ENCODE results near the gene DNAH10.

Gene DNAH10

DNA sequence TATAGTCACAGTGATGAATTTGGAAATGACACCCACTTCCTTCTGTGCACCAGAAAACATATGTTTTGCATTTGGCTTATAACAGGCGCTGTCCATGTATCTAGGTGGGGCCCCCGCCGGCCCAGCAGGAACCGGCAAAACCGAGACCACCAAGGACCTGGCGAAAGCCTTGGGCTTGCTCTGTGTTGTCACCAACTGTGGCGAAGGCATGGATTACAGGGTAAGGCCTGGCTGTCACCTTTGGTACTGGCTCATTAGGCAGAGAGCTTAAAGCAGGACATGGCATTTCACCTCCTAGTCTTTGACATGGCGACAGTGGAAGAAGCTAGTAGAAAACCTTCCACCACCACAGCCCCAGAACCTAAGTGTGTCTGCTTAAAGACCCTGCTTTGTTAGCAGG, 85.8 kb downstream of the DNAH10 start:
- FAIRE-seq = no peak

DNA sequence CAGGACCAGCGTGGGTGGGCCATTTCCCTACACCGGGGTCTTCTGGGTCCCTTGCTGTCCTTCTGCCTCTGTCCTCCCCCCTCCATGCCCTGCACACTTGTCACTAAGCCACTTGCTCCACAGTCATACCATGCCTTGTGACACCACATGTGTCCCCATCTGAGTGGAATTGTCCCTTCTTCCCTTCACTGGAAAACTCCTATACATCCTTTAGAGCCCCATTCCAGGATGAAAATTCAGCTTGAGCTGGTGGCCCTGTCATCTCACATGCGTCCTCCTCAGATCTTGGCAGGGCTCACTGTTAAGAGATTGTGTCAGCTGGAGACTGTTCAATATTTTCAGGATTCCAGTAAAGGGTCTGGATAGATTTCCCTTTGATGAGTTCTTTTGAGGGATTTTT, 87.4 kb downstream of the DNAH10 start:
- no peak for FAIRE-seq

DNA sequence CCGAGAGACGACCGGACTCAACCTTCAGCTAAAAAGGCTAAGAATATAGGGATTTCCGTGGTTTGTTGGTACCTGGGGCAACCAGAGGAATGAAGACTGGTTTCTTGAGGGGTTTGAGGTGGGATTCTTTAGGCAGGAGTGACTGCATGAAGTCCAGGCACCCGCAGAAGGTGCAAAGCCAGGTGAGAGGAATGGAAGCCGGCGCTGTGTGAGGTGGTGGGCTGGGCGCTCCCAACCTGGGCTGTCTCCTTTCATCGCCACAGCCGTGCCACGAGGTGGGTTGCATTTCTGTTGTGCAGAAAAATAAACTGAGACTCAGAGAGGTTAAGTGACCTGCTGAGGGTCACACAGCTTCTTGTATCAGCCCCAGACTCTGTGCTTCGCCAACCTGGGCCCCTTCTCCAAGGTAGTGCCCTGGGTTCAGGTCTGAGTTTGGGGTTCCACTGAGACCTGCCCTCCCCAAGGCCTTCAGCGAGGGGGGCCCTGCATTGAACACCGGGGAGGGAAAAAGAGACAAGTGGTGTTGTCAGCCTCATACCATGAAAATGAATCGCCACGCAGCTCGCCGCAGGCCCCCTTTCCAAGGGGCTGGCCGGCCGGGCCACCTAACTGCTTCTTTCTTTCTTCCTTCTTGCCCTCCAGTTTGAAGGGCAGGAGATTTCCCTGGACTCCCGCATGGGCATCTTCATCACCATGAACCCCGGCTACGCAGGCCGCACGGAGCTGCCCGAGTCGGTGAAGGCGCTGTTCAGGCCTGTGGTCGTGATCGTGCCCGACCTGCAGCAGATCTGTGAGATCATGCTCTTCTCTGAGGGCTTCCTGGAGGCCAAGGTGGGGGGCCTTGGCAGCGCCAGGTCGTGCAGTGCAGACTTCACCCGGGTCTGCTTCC, 88.4 kb downstream of the DNAH10 start:
- FAIRE-seq = no peak

DNA sequence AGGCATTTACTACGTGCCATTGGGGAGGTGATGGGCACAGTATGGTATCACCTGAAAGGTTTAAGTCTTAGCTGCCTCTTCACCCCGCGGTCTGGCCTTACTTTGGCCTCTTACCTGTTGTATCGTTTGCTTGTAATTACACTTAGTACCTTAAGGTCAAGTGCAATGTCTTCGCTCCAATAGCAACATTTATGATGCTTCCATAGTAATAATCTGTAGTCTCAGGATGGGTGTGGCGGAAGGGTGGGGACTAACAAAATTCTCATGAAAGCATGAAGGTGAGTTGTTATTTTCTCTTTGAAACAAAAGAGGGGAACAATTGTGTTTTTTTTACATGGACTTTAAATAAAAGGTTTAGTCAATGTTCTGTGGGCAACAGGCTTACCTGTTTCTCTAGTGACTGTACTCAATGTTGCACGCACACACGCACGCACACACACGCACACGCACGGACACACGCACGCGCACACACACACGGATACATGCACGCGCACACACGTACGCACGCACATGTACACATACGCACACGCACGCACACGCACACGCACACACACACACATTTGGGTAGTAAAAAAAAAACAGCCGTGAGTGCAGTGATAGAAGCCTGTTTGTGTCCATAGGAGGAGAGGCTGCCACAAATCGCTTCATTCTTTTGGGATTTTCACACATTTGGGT, 91.4 kb downstream of the DNAH10 start:
- FAIRE-seq = no peak

DNA sequence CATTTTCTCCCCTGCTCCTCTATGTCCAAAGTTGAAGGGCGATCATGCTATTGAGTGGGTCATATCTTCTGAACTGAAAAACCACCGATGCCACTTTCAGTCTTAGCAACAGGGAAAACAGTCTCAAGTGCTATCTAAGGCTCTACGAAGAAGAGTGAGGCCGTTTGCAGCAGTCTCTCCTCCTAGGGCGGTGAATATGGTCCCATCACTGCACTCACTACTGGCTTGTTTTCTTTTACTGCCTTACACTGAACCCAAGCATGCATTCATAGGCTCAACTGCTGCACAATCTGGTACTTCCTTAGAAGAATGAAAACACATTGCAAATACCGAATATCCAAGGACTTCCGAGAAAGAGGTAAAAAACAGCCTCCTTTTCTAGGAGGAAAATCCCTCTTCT, 92.1 kb downstream of the DNAH10 start:
- FAIRE-seq = no peak

DNA sequence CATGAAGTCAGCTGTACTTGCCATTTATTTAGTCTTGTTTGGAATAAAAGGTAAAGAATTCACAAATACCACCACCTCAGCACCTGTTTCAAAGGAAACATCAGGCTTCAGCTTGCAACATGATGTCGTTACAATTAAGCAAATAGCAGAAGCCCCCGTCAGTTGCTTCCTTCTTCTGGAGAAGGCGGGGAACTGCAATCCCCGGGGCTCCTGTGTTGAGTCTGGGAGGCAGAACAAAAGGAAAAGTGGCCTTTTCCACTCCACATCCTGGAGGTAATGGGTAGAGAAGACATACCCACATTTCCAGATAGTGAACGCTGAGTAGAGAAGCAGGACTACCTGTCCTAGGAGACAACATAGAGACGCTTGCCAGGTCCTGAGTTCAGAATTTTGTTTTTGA, 92.8 kb downstream of the DNAH10 start:
- no peak for FAIRE-seq

DNA sequence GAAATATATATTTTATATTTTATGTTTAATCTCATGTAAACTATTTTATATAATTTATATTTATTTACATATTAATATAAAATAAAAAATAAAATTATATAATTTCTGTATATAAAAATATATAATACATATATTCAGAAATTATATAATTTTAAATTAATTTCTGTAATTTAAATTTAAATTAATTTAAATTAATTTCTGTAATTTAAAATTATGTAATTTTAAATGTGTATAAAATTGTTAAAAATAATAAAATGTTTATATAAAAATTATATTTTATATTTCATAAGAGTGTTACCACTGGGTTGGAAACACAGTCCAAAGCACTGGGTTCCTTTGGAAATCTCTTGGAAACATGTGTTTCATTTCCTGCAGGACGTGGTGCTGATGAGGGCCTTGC, 94.6 kb downstream of the DNAH10 start:
- FAIRE-seq = peak; percentile 98

DNA sequence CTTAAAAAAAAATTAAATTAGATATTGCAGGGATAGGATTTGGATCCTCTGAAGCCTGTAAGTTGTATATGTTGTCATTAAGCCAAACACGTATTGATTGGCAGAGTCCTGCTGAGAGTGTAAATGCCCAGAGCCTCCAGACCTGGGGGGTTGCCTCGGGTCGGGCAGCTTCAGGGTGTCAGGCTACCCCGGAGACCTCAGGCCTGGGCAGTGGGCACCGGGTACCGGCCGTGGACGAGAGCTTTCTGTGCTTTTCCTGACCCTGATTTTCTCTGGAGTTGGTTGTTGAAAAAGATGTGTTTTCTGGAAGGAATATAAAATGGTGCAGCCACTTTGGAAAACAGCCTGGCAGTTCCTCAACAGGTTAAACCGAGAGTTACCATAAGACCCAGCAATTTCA, 96.1 kb downstream of the DNAH10 start:
- no peak for FAIRE-seq

DNA sequence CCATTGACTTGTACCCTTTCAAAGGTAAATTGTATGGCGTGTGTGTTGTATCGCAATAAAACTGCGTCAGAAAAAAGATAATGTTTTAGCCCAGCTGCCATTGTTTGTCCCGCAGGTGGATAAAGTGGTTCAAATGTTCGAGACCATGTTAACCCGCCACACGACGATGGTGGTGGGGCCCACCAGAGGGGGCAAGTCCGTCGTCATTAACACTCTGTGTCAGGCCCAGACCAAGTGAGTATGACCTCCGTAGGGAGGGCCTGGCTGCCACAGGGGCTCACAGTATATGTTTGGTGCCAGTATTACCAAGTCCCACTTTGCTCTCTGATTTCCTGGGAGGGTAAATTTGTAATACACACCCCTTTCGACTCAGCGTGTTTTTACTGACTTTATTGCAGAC, 96.9 kb downstream of the DNAH10 start:
- FAIRE-seq = no peak

DNA sequence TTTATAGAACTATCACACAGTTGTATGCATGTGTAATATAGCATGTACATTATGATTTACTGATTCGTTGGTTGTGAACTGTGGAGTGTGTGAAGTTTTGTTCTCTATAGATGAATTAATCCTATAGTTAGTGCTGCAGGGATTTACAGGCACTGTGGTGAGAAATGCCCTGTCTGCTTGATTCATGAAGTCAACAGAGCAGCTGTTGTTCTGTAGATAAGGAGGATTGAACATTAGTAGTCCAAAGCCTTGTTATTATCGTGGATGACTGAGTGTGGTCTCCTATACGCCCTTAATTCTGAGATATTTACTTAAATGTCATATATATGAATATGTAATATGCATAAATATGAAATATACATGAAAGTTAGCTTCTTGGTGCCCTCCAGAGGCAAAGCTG, 98.3 kb downstream of the DNAH10 start:
- FAIRE-seq = no peak

DNA sequence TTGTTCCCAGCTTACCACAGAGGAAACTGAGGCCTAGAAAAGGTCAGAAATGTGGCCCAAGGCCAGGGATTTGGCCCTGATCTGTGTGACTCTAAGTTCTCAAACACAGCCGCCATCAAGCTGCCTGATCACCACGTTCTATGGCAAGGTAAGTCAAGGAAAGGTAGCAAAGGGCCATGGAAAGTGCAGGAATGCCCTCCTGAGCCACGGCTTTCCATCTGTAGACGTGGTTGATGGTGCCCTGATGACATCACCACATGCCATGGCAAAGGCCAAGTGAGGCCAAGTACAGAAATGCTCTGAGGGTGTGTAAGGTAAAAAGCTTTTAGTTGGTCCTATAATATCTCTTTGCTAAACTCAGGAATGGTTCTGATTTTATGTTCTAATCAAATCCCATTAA, 99.3 kb downstream of the DNAH10 start:
- no peak for FAIRE-seq

DNA sequence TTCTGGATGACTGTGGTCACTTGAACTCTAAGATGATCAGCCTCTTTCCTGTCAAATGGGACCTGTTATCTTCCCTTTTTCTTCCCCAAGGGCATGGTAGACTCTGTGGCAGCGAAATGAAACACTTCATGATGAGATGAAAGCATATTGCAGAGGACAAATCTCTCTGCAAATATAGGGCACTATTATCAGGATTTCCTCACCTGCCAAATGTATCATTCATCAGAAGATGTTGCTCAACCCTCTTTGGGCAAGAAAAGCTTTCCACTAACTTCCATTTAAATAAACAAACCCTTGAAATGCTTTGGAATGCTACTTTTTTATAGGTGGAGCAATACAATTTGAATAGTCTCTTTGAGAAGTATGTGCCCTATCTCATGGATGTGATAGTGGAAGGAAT, 105.0 kb downstream of the DNAH10 start:
- FAIRE-seq = no peak

DNA sequence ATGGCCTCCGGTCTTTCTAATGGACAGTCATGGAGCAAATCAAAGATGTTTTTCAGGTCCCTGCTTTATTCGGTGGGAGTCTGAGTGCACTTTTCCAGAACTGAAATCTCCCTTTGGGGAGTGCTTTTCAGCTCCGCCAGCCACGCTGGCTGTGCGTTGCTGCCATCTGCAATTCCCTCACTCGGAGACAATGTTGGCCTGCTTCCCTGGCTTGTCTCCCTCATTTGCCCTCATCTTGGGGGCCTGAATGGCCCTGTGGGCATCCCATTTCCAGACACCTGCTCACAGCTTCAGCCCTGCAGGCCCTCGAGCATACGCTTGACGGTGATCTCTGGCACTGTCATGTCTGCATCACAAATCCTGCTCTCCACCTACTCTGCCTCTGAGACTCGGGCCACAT, 106.7 kb downstream of the DNAH10 start:
- FAIRE-seq = no peak

DNA sequence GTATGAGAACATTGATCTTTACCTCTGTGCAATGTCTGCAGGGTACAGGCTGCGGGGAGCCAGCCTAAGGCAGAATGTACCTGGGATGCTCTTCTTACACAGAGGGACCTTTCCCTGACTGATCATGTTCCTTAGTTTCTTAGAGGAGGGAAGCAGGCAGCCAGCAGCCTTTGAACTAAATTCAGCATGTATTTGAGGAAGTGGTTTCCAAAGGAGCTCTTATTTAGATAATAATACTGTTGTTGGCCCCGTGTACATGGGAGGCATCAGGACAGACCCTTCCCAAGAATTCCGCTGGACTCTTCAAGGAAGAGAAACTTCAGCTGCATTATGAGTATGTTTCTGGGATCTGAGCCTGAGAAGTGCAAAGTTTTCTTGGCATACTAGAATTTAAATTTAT, 111.7 kb downstream of the DNAH10 start:
- no peak for FAIRE-seq

DNA sequence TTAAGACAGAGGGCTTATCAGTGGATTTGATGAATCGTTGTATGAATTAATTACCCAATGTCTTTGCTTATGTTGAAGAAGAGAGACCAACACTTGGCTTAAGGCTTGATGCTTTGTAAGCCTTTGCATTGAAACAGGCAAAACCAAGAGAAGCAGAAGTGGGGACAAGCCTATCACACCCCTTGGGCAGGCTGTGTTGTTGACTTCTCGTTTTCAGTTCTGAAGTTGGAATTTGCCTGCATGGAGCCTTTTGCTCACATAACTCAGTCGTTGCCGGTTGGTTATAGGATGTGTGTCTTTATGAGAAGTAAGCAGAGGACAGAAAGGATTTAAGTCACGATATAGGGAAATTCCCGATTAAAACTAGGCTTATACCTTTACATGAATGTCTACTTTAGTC, 115.9 kb downstream of the DNAH10 start:
- no peak for FAIRE-seq

DNA sequence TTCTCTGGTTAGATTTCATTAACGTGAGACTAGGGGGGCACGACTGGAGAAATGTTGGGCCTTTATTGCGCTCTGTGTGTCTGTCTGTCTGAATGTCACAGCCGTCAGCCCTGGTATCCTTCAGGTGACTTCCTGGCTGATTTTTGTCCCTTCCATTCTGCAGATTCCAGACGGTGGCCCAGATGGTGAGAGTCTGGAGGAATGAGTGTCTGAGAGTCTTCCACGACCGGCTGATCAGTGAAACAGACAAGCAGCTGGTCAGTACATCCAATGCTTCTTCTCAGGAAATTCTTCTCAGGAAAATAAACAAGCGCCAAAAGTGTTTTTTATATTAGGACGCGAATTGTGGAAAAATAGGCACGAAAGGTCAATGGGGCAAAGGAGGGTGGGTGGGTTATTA, 117.0 kb downstream of the DNAH10 start:
- FAIRE-seq = no peak

DNA sequence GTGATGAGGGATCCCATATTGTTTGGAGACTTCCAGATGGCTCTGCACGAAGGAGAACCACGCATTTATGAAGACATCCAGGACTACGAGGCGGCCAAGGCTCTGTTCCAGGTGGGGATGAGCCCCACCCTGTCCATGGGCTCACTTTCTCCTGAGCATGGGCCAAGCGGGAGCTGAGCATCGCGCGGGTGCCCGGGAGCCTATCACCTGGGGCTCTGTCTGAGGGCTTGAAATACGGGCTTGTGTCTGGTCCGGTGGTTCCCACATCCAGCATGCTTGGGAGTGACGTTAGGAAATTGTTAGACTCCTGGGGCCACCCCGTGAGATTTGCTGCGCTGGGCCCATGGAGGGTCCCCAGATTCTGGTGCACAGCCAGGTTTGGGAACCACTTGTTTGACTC, 117.6 kb downstream of the DNAH10 start:
- no peak for FAIRE-seq

DNA sequence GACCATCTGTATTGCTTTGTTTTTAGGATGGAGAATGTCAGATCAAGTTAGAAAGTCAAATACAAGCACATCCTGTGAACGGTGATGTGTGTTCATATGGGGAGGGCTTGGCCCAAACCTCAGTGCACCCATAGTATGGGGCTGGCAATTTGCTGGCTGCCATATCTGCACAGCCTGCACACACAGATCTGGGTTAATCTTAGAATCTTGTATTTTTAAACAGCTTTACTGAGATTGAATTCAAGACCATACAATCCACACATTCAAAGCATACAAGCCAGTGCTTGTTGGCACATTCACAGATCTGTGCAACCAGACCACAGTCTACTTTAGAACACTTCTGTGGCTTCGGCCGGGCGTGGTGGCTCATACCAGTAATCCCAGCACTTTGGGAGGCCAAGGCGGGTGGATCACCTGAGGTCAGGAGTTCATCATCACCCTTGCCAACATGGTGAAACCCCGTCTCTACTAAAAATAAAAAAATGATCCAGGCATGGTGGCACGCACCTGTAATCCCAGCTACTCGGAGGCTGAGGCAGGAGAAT, 120.1 kb downstream of the DNAH10 start:
- FAIRE-seq = no peak

DNA sequence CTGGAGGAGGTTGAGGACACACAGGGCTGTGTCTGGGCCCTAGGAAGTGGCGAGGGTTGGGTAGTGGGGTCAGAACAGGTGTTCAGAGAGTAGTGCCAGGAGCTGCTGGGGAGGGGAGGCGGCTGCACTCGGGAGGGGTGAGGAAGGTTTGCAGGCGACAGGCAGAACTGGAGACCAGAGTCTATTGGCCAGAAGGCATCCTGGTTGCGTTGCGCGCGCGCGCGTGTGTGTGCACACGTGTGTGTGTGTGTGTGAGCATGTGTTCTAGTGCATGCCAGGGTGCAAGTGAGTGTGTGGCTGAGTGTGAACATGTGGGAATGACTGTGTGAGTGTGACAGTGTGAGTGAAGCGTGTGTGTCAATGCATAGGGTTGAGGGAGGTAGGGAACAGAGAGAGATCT, 124.2 kb downstream of the DNAH10 start:
- no peak for FAIRE-seq

DNA sequence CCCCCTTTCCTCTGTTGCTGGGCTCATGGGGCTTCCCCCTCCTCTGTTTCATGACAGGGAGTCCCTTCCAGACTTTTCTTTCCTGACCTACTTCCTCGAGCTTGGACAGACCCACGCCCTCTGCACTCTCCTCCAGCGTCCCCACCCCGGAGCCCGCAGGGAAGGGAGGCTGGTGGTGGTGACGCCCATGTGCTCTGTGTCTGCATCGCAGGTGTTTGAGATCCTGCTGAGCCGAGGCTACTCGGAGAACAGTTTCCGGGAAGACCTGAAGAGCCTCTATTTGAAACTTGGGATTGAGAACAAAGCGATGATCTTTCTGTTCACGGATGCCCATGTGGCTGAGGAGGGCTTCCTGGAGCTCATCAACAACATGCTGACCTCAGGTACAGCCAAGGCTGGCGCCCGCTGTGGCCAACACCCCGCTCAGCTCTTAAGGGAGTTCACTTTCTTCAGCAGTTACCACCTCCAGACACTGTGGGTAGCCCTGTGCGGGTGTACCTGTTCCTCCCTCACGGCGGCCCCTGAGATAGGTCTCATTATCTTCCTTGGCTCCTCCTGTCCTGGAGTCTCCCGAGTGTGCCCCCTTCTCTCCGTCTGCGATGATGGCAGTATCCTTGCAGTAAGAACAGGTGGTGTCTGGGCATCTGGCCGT, 125.0 kb downstream of the DNAH10 start:
- no peak for FAIRE-seq

DNA sequence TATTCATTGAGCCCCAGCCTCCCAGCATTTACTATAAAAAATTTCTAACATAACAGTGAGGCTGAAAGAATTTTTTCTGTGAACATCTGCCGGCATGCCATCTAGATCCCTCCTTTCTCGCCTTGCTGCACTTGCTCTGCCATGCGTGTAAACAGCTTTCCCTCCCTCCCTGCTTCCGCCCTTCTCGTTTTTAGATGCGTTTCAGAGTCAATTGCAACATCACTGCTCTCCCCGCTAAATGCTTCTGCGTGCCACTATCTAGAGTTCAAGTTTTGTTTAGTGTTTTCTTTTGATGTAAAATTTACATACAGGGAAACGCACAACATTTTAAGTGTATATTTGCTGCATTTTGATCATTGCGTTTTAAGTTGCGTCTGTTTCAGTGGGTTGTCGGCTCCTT, 126.9 kb downstream of the DNAH10 start:
- FAIRE-seq = no peak

DNA sequence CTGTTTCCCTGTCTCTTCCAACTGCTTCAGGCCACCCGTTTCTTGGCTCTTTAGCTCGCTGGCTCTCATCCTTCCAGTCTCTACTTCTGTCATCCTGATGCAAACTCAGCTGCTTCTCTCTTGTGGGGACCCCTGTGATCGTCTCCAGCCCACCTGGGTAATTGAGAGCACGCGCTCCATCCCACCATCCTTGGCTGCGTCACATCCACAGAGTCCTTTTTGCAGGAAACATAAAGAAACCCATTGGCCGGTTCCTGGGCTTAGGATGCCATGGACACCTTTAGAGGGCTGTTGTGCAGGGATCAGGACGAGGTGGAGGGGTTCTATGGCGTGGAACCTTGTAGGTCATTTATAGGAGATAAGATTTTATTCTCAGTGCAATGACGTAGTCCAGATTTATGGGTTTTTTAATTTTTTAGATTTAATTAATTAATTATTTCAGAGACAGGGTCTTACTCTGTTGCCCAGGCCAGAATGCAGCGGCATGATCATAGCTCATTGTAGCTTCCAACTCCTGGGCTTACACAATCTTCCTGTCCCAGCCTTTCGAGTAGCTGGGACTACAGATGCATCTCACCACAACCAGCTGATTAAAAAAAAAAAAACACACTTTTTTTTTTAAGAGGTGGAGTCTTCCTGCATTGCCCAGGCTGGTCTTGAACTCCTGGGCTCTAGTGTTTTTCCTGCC, 127.9 kb downstream of the DNAH10 start:
- FAIRE-seq = no peak

DNA sequence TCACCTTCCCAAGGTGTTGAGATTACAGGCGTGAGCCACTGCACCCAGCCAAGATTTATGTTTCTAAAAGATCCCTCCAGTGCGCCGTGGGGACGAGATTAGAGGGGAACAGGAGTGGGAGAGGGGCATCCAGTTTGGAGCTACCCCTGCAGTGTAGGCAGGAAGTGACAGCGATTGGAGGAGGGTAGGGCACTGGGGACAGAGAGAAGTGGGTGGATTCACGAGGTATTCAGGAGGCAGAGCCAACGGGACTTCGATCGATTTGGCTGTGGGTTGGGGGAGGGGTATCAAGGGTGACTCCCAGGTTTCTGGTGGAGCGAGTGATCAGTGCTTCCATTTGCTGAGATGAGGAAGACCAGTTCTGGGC, 128.4 kb downstream of the DNAH10 start:
- no peak for FAIRE-seq

Data from colon (tissue), 2 donors.